Measurements from ENCODE around the gene TYW1.
"Not testable (repeated sequence)": the region's sequence is repeated elsewhere in the genome, so short reads cannot be mapped to it uniquely, and the experiment has no call there.

GRCh38 chr7:67036432-67037395 is 40.1 kb downstream of the TYW1 start:
- not testable (repeated sequence) for TF ChIP-seq POLR2A, POLR2AphosphoS5 (IDR thresholded peaks at IDR 0.05; ENCODE audit: low read depth, low read length)

Data from GM12891 (cell line).